Gastroesophageal sphincter (tissue), 4 donors: Measurements from ENCODE around the gene PAM. TPM values are rescaled to one million over a fixed set of nuclear protein-coding genes. Genes with fewer than 3 reads are reported as not detected.
"Not testable (repeated sequence)": the region's sequence is repeated elsewhere in the genome, so short reads cannot be mapped to it uniquely, and the experiment has no call there.

ENCODE experiments used
- ATAC-seq: fragments of 150-250 bp; one replicate; pipeline ENCODE4 v1.9.1; 2016; ENCODE audit warnings: mild to moderate bottlenecking, moderate library complexity
- H3K27ac ChIP-seq, 4 donors: fragments of 200-600 bp; sonication (generic) in 3 of 4; 1 replicate in 3 of 4; 2 replicates in 1 of 4; pipeline ENCODE4 v1.5.1; 2016 to 2019
- H3K27me3 ChIP-seq: fragments of 200-600 bp; sonication (generic); one replicate; pipeline ENCODE4 v1.5.1; 2019
- H3K36me3 ChIP-seq, 2 donors: fragments of 200-600 bp; sonication (generic); one replicate each; pipeline ENCODE4 v1.5.1; 2019; ENCODE audit warnings: control low read depth in 1 of 2
- H3K4me1 ChIP-seq, 3 donors: fragments of 200-600 bp; sonication (generic); 1 replicate in 2 of 3; 2 replicates in 1 of 3; pipeline ENCODE4 v1.5.1; 2016 to 2019; ENCODE audit warnings: control low read depth in 2 of 3
- H3K4me3 ChIP-seq, 2 donors: fragments of 200-600 bp; sonication (generic); one replicate each; pipeline ENCODE4 v1.5.1; 2019; ENCODE audit warnings: mild to moderate bottlenecking in 1 of 2, moderate library complexity in 1 of 2
- H3K9me3 ChIP-seq, 3 donors: fragments of 200-600 bp; sonication (generic); one replicate each; pipeline ENCODE4 v1.5.1; 2017 to 2019; ENCODE audit warnings: control low read depth in 2 of 3
- CTCF ChIP-seq, 4 experiments: fragments of 200-600 bp in 2 of 4; fragments of 450-650 bp in 2 of 4; sonication (generic) in 1 of 4; IDR thresholded peaks; one replicate each; pipeline ENCODE4 v1.5.1; 2017 to 2019; ENCODE audit warnings: antibody characterized with exemption in 4 of 4, mild to moderate bottlenecking in 2 of 4, moderate library complexity in 2 of 4
- EP300 ChIP-seq: sonication (generic); formaldehyde crosslinking; IDR thresholded peaks from one replicate; pipeline ENCODE4 v1.6.1; 2017; ENCODE audit warnings: antibody characterized with exemption, mild to moderate bottlenecking
- POLR2A ChIP-seq, 2 donors: fragments of 450-650 bp; IDR thresholded peaks; one replicate each; pipeline ENCODE4 v1.6.1; 2017; ENCODE audit warnings: antibody characterized with exemption in 2 of 2, mild to moderate bottlenecking in 2 of 2, moderate library complexity in 1 of 2
- POLR2AphosphoS5 ChIP-seq: sonication (generic); formaldehyde crosslinking; IDR thresholded peaks from one replicate; pipeline ENCODE4 v1.6.1; 2017; ENCODE audit warnings: antibody characterized with exemption
- WGBS, 2 donors: methylation state at CpG; one replicate each; pipeline ENCODE4 v1.1.5; 2018; ENCODE audit warnings: low coverage in 1 of 2; 5-methylcytosine and 5-hydroxymethylcytosine counted together
- total RNA-seq, 4 donors: library from RNA; depleted of rRNA; stranded (reverse); fragments of >200 nt; gene quantifications; one replicate each; pipeline ENCODE4 v1.1.0, GENCODE V29; 2016

Gene PAM
- total RNA-seq, 4 donors from 2014 or later = 247 to 404 (median 311) TPM

- Histone ChIP-seq H3K36me3 (no peaks in the 10 kb centered on the region), H3K4me1 (peaks cover 0 to 18% (median 6%) of the 10 kb centered on the region in 3 donors), H3K4me3 (no peak overlapping the region), H3K27me3 (no peaks in the 10 kb centered on the region), H3K9me3 (no peaks in the 10 kb centered on the region), H3K27ac (peak overlapping the region in 3 of 4 donors; percentile 12 to 40 (median 35))
- ATAC-seq = no peak
- TF ChIP-seq POLR2AphosphoS5 = no peak
- no peak for TF ChIP-seq POLR2A (IDR thresholded peaks at IDR 0.05)
- TF ChIP-seq EP300 = no peak
These were observed 16.3 kb downstream of the PAM start for GRCh38 chr5:102771435-102771834.

- no peak for ATAC-seq
- Histone ChIP-seq H3K9me3 (no peaks in the 10 kb centered on the region), H3K27me3 (no peaks in the 10 kb centered on the region), H3K4me1 (peaks cover 0 to 18% (median 6%) of the 10 kb centered on the region in 3 donors), H3K4me3 (no peak overlapping the region), H3K27ac (no peak overlapping the region), H3K36me3 (no peaks in the 10 kb centered on the region)
- no peak for TF ChIP-seq CTCF (IDR thresholded peaks at IDR 0.05)
- TF ChIP-seq EP300 = no peak
- no peak for TF ChIP-seq POLR2A (IDR thresholded peaks at IDR 0.05)
- TF ChIP-seq POLR2AphosphoS5 = no peak
- WGBS, 2 donors = 96 to 100% methylated on average over 1 of the region's 1 CpG
These were observed 17.2 kb downstream of the PAM start for GRCh38 chr5:102772273-102772672.

- Histone ChIP-seq H3K9me3 (no peaks in the 10 kb centered on the region), H3K27ac (no peak overlapping the region), H3K4me3 (no peak overlapping the region), H3K36me3 (no peaks in the 10 kb centered on the region), H3K4me1 (peaks cover 0 to 26% (median 6%) of the 10 kb centered on the region in 3 donors), H3K27me3 (no peaks in the 10 kb centered on the region)
- WGBS, 2 donors = 90 to 100% methylated on average over 1 of the region's 1 CpG
- no peak for ATAC-seq
- TF ChIP-seq POLR2A (IDR thresholded peaks at IDR 0.05) (no peak), POLR2AphosphoS5 (no peak), CTCF (IDR thresholded peaks at IDR 0.05) (no peak), EP300 (no peak)
These were observed 18.0 kb downstream of the PAM start for GRCh38 chr5:102773133-102773532.

- H3K27ac ChIP-seq, ATAC-seq, H3K36me3 ChIP-seq, H3K4me3 ChIP-seq, H3K9me3 ChIP-seq, H3K27me3 ChIP-seq: not testable (repeated sequence)
- peaks cover 0 to 46% (median 6%) of the 10 kb centered on the region in 3 donors for H3K4me1 ChIP-seq
These were observed 20.7 kb downstream of the PAM start for GRCh38 chr5:102775756-102776155.

- Histone ChIP-seq H3K9me3 (no peaks in the 10 kb centered on the region), H3K36me3 (no peaks in the 10 kb centered on the region), H3K4me1 (peaks cover 0 to 46% (median 0%) of the 10 kb centered on the region in 3 donors), H3K27me3 (no peaks in the 10 kb centered on the region), H3K4me3 (no peak overlapping the region), H3K27ac (no peak overlapping the region)
- no peak for TF ChIP-seq CTCF (IDR thresholded peaks at IDR 0.05)
- no peak for TF ChIP-seq EP300
- no peak for TF ChIP-seq POLR2AphosphoS5
- no peak for TF ChIP-seq POLR2A (IDR thresholded peaks at IDR 0.05)
- no peak for ATAC-seq
These were observed 22.0 kb downstream of the PAM start for GRCh38 chr5:102777099-102777498.

- no peak overlapping the region for H3K27ac ChIP-seq
- H3K4me1 ChIP-seq = peaks cover 0 to 56% (median 0%) of the 10 kb centered on the region in 3 donors
These were observed 23.4 kb downstream of the PAM start for GRCh38 chr5:102778478-102778877.

More at GRCh38 chr5:102778478-102778877, 23.4 kb downstream of the PAM start:
- TF ChIP-seq CTCF (IDR thresholded peaks at IDR 0.05) (no peak), POLR2AphosphoS5 (no peak), POLR2A (IDR thresholded peaks at IDR 0.05) (no peak), EP300 (no peak)
- Histone ChIP-seq H3K36me3 (no peaks in the 10 kb centered on the region), H3K9me3 (no peaks in the 10 kb centered on the region), H3K27me3 (no peaks in the 10 kb centered on the region), H3K4me3 (no peak overlapping the region)
- no peak for ATAC-seq
- 39 to 60% methylated on average over 3 of the region's 3 CpGs for WGBS, 2 donors
